Common myeloid progenitor, CD34-positive (primary cell): Measurements from ENCODE around the gene PFKFB3.
"Not testable (repeated sequence)": the region's sequence is repeated elsewhere in the genome, so short reads cannot be mapped to it uniquely, and the experiment has no call there.

Experiments
- CTCF ChIA-PET: fragments of 350-600 bp; sonication (Branson Sonifier 250); formaldehyde crosslinking; loops from one replicate; lab custom pipeline; 2021; ENCODE audit warnings: antibody characterized with exemption; lab: Charles Lee
- POLR2A ChIA-PET: fragments of 350-600 bp; sonication (Branson Sonifier 250); formaldehyde crosslinking; loops from one replicate; lab custom pipeline; 2021; ENCODE audit warnings: antibody characterized with exemption; lab: Charles Lee
- DNase-seq, 3 donors: peaks; one replicate each; pipeline versions ENCODE4 v3.0.0 to v3.0.0-alpha.2; 2013
- H3K27ac ChIP-seq, 2 experiments: 1 replicate in 1 of 2; 2 replicates in 1 of 2; pipeline ENCODE4 v1.7.0; 2013; ENCODE audit warnings: inconsistent platforms in 2 of 2, low read length in 2 of 2, mild to moderate bottlenecking in 2 of 2, low read depth in 1 of 2, moderate library complexity in 1 of 2; ENCODE audit not compliant: severe bottlenecking in 2 of 2, insufficient read depth in 1 of 2, poor library complexity in 1 of 2
- H3K27me3 ChIP-seq, 5 experiments: replicated peaks in 2 of 5; 1 replicate in 3 of 5; 2 replicates in 2 of 5; pipeline versions ENCODE4 v1.6.1 to v1.7.0; 2013; ENCODE audit warnings: low read length in 4 of 5, mild to moderate bottlenecking in 2 of 5, moderate library complexity in 2 of 5, inconsistent platforms in 1 of 5; ENCODE audit not compliant: insufficient read depth in 5 of 5, control insufficient read depth in 4 of 5
- H3K36me3 ChIP-seq, 4 experiments: 1 replicate in 2 of 4; 2 replicates in 2 of 4; pipeline versions ENCODE4 v1.6.1 to v1.7.0; 2013; ENCODE audit warnings: low read length in 3 of 4, control low read depth in 1 of 4, mild to moderate bottlenecking in 1 of 4; ENCODE audit not compliant: control insufficient read depth in 4 of 4, insufficient read depth in 4 of 4
- H3K4me1 ChIP-seq, 4 experiments: 1 replicate in 3 of 4; 2 replicates in 1 of 4; pipeline versions ENCODE4 v1.6.1 to v1.7.1; 2013; ENCODE audit warnings: low read length in 3 of 4, mild to moderate bottlenecking in 3 of 4, control low read depth in 1 of 4, inconsistent platforms in 1 of 4, moderate library complexity in 1 of 4; ENCODE audit not compliant: control insufficient read depth in 4 of 4, insufficient read depth in 4 of 4; ENCODE audit errors: control extremely low read depth in 1 of 4
- H3K4me3 ChIP-seq, 7 experiments: 1 replicate in 4 of 7; 2 replicates in 3 of 7; pipeline versions ENCODE4 v1.5.1 to v1.7.0; 2013; ENCODE audit warnings: mild to moderate bottlenecking in 7 of 7, low read length in 6 of 7, moderate library complexity in 6 of 7, inconsistent platforms in 2 of 7, low read depth in 2 of 7, control low read depth in 1 of 7; ENCODE audit not compliant: insufficient read depth in 4 of 7, control insufficient read depth in 1 of 7; ENCODE audit errors: extremely low read depth in 1 of 7
- H3K9me3 ChIP-seq, 5 experiments: 1 replicate in 4 of 5; 2 replicates in 1 of 5; pipeline versions ENCODE4 v1.6.1 to v1.7.1; 2013; ENCODE audit warnings: low read length in 4 of 5, mild to moderate bottlenecking in 2 of 5, inconsistent platforms in 1 of 5, low read depth in 1 of 5, moderate library complexity in 1 of 5; ENCODE audit not compliant: control insufficient read depth in 4 of 5, insufficient read depth in 2 of 5; ENCODE audit errors: control extremely low read depth in 1 of 5
- WGBS: methylation state at CpG from one replicate; pipeline ENCODE4 v1.1.5; 2013; ENCODE audit not compliant: insufficient coverage; 5-methylcytosine and 5-hydroxymethylcytosine counted together

PFKFB3 gene

DNA sequence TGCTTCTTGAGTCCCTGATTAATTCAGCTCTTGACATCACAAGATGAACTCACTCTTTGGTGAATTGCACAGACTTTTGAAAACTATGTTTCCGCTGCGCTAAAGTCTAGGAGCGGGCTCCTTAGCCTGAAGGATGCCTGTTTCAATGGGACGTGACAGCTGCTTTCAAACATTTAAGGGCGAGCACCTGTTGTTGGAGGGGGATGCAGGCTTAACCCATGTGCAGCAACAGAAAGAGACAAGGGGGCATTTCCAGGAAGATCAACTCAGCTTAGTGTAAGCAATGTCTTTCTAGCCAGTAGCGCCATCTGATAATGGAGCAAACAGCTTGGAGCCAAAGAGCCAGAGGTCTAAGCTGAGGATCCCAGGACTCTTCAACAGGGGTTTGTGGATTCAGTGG, 8.4 kb upstream of the PFKFB3 start:
- peaks cover 0 to 16% (median 15%) of the 10 kb centered on the region in 4 experiments for H3K4me1 ChIP-seq
- H3K36me3 ChIP-seq: peaks cover 0 to 3% (median 0%) of the 10 kb centered on the region in 4 experiments
- no peak for DNase-seq
- ChIA-PET CTCF (interaction anchor here (1.2 to 3.8 kb wide), 5 partner anchors 12 to 207 kb away, joined by 3 to 12 read pairs (median 4); no protein-coding TSS in a partner anchor), POLR2A (no interaction called here)
- no peak overlapping the region for H3K4me3 ChIP-seq
- no peaks in the 10 kb centered on the region for H3K27me3 ChIP-seq
- WGBS: 100% methylated on average over 6 of the region's 6 CpGs
- no peak overlapping the region for H3K27ac ChIP-seq
- H3K9me3 ChIP-seq: no peaks in the 10 kb centered on the region

DNA sequence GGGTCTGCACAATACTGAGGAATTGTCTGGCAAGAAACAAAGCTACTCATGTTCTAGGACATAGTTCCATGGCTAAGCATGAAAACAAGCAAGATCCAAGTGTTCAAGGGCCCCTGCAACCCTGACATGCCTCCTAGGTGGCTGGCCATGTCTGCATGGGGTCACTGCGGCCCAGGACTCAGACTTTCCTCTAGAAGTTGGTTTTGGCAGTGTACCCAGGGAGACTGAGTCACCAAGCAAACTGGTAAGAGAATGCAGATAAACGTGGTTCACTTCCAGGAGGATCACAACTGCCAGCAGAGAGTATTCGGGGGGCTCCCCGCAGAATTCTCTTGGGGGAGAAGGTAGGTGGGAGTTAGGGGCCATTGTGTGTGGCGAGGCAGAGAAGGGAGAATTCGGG, 7.4 kb upstream of the PFKFB3 start:
- no peaks in the 10 kb centered on the region for H3K27me3 ChIP-seq
- H3K4me3 ChIP-seq: no peak overlapping the region
- ChIA-PET CTCF (interaction anchor here (0.6 to 3.8 kb wide), 6 partner anchors 13 to 212 kb away, joined by 3 to 12 read pairs (median 3); no protein-coding TSS in a partner anchor), POLR2A (interaction anchor here (0.6 kb wide), 1 partner anchor 151 kb away, joined by 6 read pairs; no protein-coding TSS in a partner anchor)
- peaks cover 0 to 3% (median 0%) of the 10 kb centered on the region in 4 experiments for H3K36me3 ChIP-seq
- peaks cover 0 to 19% (median 17%) of the 10 kb centered on the region in 4 experiments for H3K4me1 ChIP-seq
- no peaks in the 10 kb centered on the region for H3K9me3 ChIP-seq
- DNase-seq: no peak
- 100% methylated on average over 3 of the region's 6 CpGs for WGBS
- no peak overlapping the region for H3K27ac ChIP-seq

DNA sequence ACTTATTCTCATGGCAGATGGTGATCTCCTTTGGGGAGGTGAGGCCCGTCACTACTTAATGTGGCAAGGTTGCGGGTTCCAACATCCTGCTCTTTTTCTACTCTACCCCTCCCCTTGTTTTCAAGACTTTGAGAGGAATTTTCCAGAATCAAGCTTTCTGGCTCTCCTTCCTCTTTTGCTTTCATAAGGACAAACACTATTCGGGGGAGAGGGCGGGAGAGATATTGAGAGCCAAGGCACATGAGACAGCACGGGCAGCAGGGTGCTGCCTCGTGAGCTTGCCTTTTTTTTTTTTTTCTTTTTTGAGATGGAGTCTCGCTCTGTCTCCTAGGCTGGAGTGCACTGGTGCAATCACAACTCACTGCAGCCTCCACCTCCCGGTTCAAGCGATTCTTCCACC, 6.9 kb upstream of the PFKFB3 start:
- H3K36me3 ChIP-seq: peaks cover 0 to 3% (median 0%) of the 10 kb centered on the region in 4 experiments
- H3K27ac ChIP-seq: no peak overlapping the region
- H3K4me3 ChIP-seq: no peak overlapping the region
- H3K4me1 ChIP-seq: peaks cover 0 to 22% (median 18%) of the 10 kb centered on the region in 4 experiments
- H3K27me3 ChIP-seq: no peaks in the 10 kb centered on the region
- CTCF ChIA-PET: interaction anchor here (0.6 to 3.8 kb wide), 6 partner anchors 14 to 211 kb away, joined by 3 to 12 read pairs (median 4); no protein-coding TSS in a partner anchor
- DNase-seq: peak in 2 of 3 donors; percentile 66 to 69
- H3K9me3 ChIP-seq: no peaks in the 10 kb centered on the region
- POLR2A ChIA-PET: interaction anchor here (0.6 kb wide), 1 partner anchor 150 kb away, joined by 6 read pairs; no protein-coding TSS in a partner anchor
- WGBS: 46% methylated on average over 4 of the region's 9 CpGs

DNA sequence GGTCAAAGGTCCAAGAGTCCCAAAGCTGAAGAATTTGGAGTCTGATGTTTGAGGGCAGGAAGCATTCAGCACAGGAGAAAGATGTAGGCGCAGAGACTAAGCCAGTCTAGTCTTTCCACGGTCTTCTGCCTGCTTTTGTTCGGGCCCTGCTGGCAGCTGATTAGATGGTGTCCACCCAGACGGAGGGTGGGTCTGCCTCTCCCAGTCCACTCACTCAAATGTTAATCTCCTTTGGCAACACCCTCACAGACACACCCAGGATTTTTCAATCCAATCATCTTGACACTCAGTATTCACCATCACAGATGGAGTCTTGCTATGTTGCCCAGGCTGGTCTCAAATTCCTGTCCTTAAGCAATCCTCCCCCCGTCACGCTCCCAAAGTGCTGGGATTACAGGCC, 6.2 kb upstream of the PFKFB3 start:
- DNase-seq, POLR2A ChIA-PET, H3K36me3 ChIP-seq, H3K27me3 ChIP-seq, H3K9me3 ChIP-seq, H3K27ac ChIP-seq, H3K4me3 ChIP-seq: not testable (repeated sequence)
- peaks cover 0 to 27% (median 22%) of the 10 kb centered on the region in 4 experiments for H3K4me1 ChIP-seq
- WGBS: 93% methylated on average over 4 of the region's 6 CpGs
- CTCF ChIA-PET: interaction anchor here (0.9 to 3.8 kb wide), 4 partner anchors 85 to 214 kb away, joined by 3 to 12 read pairs (median 4); no protein-coding TSS in a partner anchor

DNA sequence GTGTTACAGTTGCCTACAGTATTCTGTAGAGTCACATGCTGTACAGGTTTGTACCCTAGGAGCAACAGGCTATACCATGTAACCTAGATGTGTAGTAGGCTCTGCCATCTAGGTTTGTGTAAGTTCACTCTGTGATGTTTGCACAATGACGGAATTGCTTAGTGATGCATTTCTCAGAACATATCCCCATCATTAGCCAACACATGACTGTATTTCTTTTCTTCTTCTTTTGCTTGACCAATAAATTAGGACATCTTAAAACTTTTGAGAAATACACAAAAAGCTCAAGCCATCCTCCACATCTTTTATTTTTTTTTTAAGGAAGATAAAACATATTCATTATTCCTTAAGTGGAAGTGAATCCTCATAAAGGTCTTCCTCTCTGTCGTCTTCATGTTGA, 5.4 kb upstream of the PFKFB3 start:
- no peak overlapping the region for H3K27ac ChIP-seq
- ChIA-PET CTCF (interaction anchor here (1.7 to 2.1 kb wide), 2 partner anchors 208 to 213 kb away, joined by 3 to 6 read pairs; no protein-coding TSS in a partner anchor), POLR2A (no interaction called here)

DNA sequence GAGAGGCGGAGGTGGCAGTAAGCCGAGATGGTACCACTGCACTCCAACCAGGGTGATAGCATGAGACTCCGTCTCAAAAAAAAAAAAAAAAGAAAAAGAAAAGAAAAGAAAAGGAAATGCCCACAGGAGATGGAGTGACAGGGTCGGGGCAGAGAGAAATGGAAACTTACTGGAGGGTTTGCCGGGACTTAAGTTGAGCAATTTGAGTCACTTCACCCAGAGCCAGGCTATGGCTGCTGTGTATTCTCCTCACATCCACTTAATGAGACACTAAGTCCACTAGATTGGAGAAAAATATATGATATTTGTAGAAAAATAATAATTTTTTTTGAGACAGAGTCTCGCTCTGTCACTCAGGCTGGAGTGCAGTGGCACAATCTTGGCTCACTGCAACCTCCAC, 4.6 kb upstream of the PFKFB3 start:
- ChIA-PET CTCF (interaction anchor here (0.5 to 7.4 kb wide), 5 partner anchors 11 to 202 kb away, joined by 3 to 92 read pairs (median 4); no protein-coding TSS in a partner anchor), POLR2A (no interaction called here)
- Histone ChIP-seq H3K27me3 (peaks cover 0 to 3% (median 0%) of the 10 kb centered on the region in 5 experiments), H3K4me1 (peaks cover 0 to 42% (median 39%) of the 10 kb centered on the region in 4 experiments), H3K27ac (no peak overlapping the region), H3K9me3 (no peaks in the 10 kb centered on the region), H3K4me3 (no peak overlapping the region), H3K36me3 (no peaks in the 10 kb centered on the region)
- no peak for DNase-seq
- WGBS: 96% methylated on average over 3 of the region's 6 CpGs

More for the DNA sequence above, 5.4 kb upstream of the PFKFB3 start:
- no peaks in the 10 kb centered on the region for H3K36me3 ChIP-seq
- WGBS: 83% methylated on average over 1 of the region's 2 CpGs
- peak in 1 of 3 donors; percentile 11 for DNase-seq
- no peak overlapping the region for H3K4me3 ChIP-seq
- peaks cover 0 to under 1% (median 0%) of the 10 kb centered on the region in 5 experiments for H3K27me3 ChIP-seq
- peaks cover 0 to 35% (median 30%) of the 10 kb centered on the region in 4 experiments for H3K4me1 ChIP-seq
- H3K9me3 ChIP-seq: no peaks in the 10 kb centered on the region

DNA sequence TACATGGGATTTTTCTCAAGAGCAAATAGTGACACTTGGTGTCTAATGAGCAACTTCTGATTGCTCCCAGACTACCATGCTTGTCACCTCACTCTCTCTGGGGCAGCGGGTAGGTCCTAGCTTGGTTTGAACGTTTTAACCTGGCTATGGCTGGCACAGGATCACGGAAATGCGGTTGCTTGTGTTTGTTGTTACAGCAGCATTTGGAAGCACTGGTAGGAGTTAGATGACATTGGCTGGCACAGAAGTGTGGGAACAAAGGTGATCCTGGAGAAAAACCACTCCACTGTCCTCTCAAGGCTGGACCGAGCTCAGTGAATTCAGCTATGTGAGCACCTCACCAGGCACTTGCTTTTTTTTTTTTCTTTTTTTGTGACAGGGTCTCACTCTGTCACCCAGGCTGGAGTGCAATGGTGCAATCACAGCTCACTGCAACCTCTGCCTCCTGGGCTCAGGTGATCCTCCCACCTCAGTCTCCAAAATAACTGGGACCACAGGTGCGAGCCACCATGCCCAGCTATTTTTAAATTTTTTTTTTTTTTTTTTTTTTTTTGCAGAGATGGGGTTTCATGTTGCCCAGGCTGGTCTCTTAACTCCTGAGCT, 3.5 kb upstream of the PFKFB3 start:
- peaks cover 0 to 50% (median 48%) of the 10 kb centered on the region in 4 experiments for H3K4me1 ChIP-seq
- peaks cover 0 to 3% (median 0%) of the 10 kb centered on the region in 5 experiments for H3K27me3 ChIP-seq
- POLR2A ChIA-PET: no interaction called here
- no peak for DNase-seq
- no peaks in the 10 kb centered on the region for H3K9me3 ChIP-seq
- no peaks in the 10 kb centered on the region for H3K36me3 ChIP-seq
- 100% methylated on average over 1 of the region's 6 CpGs for WGBS
- no peak overlapping the region for H3K4me3 ChIP-seq
- CTCF ChIA-PET: interaction anchor here (1.1 to 7.4 kb wide), 7 partner anchors 12 to 207 kb away, joined by 3 to 92 read pairs (median 4); no protein-coding TSS in a partner anchor
- no peak overlapping the region for H3K27ac ChIP-seq
